IMR-90 (cell line): ENCODE results near the gene MAP3K5. TPM values are rescaled to one million over a fixed set of nuclear protein-coding genes. Genes with fewer than 3 reads are reported as not detected.
A peak's percentile ranks its signal among the peaks of the same experiment; 100 is the strongest.

Experiments
- ATAC-seq: fragments of 200-7000 bp; cut with Tn5 transposase; 2 replicates; pipeline ENCODE4 v1.9.1; 2020; ENCODE audit warnings: low read depth, mild to moderate bottlenecking, moderate library complexity
- BruUV-seq: library from RNA; stranded (reverse); fragments of 400-500 nt; replicated peaks from 2 replicates; lab custom pipeline; 2021; lab: Mats Ljungman, UMichigan
- CTCF ChIA-PET: fragments of 300-600 bp; formaldehyde crosslinking; extraction: SDS; loops from one replicate; lab custom pipeline; 2021; ENCODE audit warnings: antibody characterized with exemption; lab: Yijun Ruan, JAX
- POLR2A ChIA-PET: fragments of 300-600 bp; sonication (Branson Sonifier 250); formaldehyde crosslinking; loops from one replicate; lab custom pipeline; 2022; ENCODE audit warnings: antibody characterized with exemption; ENCODE audit not compliant: unreplicated experiment; lab: Charles Lee
- DNase-seq: peaks from one replicate; pipeline ENCODE4 v3.0.0; 2013
- H2AFZ ChIP-seq: replicated peaks from 2 replicates; pipeline ENCODE3; 2013; ENCODE audit warnings: low read length, mild to moderate bottlenecking; ENCODE audit not compliant: poor library complexity
- H2AK5ac ChIP-seq: 2 replicates; pipeline ENCODE4 v1.6.1; 2013; ENCODE audit warnings: low read depth, low read length, inconsistent platforms
- H2AK9ac ChIP-seq: replicated peaks from 2 replicates; pipeline ENCODE3; 2013; ENCODE audit warnings: mild to moderate bottlenecking, low read depth, low read length, moderate library complexity; ENCODE audit not compliant: poor library complexity
- H2BK120ac ChIP-seq: 2 replicates; pipeline ENCODE4 v1.6.1; 2013; ENCODE audit warnings: low read depth, low read length, inconsistent platforms
- H2BK15ac ChIP-seq: 3 replicates; pipeline ENCODE4 v1.6.1; 2013; ENCODE audit warnings: low read depth, low read length, inconsistent platforms
- H2BK20ac ChIP-seq: 2 replicates; pipeline ENCODE4 v1.6.1; 2013; ENCODE audit warnings: low read depth, mild to moderate bottlenecking, inconsistent platforms, low read length, moderate library complexity
- H2BK5ac ChIP-seq: 2 replicates; pipeline ENCODE4 v1.6.1; 2013; ENCODE audit warnings: mild to moderate bottlenecking, low read depth, low read length, inconsistent platforms; ENCODE audit not compliant: poor library complexity, severe bottlenecking
- H3K14ac ChIP-seq: replicated peaks from 2 replicates; pipeline ENCODE4 v1.6.1; 2013; ENCODE audit warnings: low read depth, low read length, inconsistent platforms
- H3K18ac ChIP-seq: 2 replicates; pipeline ENCODE4 v1.6.1; 2013; ENCODE audit warnings: low read depth, low read length, control low read depth
- H3K23ac ChIP-seq: 2 replicates; pipeline ENCODE4 v1.6.1; 2013; ENCODE audit warnings: low read depth, low read length, inconsistent platforms
- H3K27ac ChIP-seq: 2 replicates; pipeline ENCODE4 v1.5.1; 2013; ENCODE audit warnings: mild to moderate bottlenecking, control low read depth, low read length; ENCODE audit not compliant: insufficient read depth
- H3K27me3 ChIP-seq: 2 replicates; pipeline ENCODE4 v1.6.1; 2013; ENCODE audit warnings: low read length; ENCODE audit not compliant: control insufficient read depth, insufficient read depth
- H3K36me3 ChIP-seq: 2 replicates; pipeline ENCODE4 v1.6.1; 2013; ENCODE audit warnings: low read length, mixed read lengths; ENCODE audit not compliant: control insufficient read depth, insufficient read depth
- H3K4ac ChIP-seq: 2 replicates; pipeline ENCODE4 v1.6.1; 2013; ENCODE audit warnings: low read depth, low read length, inconsistent platforms
- H3K4me1 ChIP-seq: 2 replicates; pipeline ENCODE4 v1.6.1; 2013; ENCODE audit warnings: low read length, mixed read lengths; ENCODE audit not compliant: control insufficient read depth, insufficient read depth
- H3K4me2 ChIP-seq: 2 replicates; pipeline ENCODE4 v1.6.1; 2013; ENCODE audit warnings: low read depth, mild to moderate bottlenecking, control low read depth, low read length, moderate library complexity
- H3K4me3 ChIP-seq: 2 replicates; pipeline ENCODE4 v1.5.1; 2013; ENCODE audit warnings: low read depth, mild to moderate bottlenecking, control low read depth, low read length, moderate library complexity; ENCODE audit not compliant: insufficient read depth
- H3K56ac ChIP-seq: 2 replicates; pipeline ENCODE4 v1.6.1; 2013; ENCODE audit warnings: low read length, inconsistent platforms; ENCODE audit not compliant: insufficient read depth; ENCODE audit errors: extremely low read depth
- H3K79me1 ChIP-seq, 2 experiments: 2 replicates each; pipeline ENCODE4 v1.6.1; 2013; ENCODE audit warnings: low read length in 2 of 2, inconsistent platforms in 1 of 2, low read depth in 1 of 2
- H3K9ac ChIP-seq: 2 replicates; pipeline ENCODE4 v1.6.1; 2013; ENCODE audit warnings: low read depth, low read length, control low read depth
- H3K9me1 ChIP-seq: 2 replicates; pipeline ENCODE4 v1.6.1; 2013; ENCODE audit warnings: low read length, inconsistent platforms; ENCODE audit not compliant: insufficient read depth
- H3K9me3 ChIP-seq: 2 replicates; pipeline ENCODE4 v1.6.1; 2013; ENCODE audit warnings: low read length; ENCODE audit not compliant: control insufficient read depth, insufficient read depth
- H4K20me1 ChIP-seq: 2 replicates; pipeline ENCODE4 v1.6.1; 2013; ENCODE audit warnings: low read length, inconsistent platforms; ENCODE audit not compliant: insufficient read depth
- H4K5ac ChIP-seq: 2 replicates; pipeline ENCODE4 v1.6.1; 2013; ENCODE audit warnings: mild to moderate bottlenecking, low read depth, low read length, control low read depth
- H4K8ac ChIP-seq, 2 experiments: 2 replicates each; pipeline ENCODE4 v1.6.1; 2013; ENCODE audit warnings: low read depth in 2 of 2, low read length in 2 of 2, control low read depth in 1 of 2, inconsistent platforms in 1 of 2
- H4K91ac ChIP-seq: 2 replicates; pipeline ENCODE4 v1.6.1; 2013; ENCODE audit warnings: low read depth, low read length, inconsistent platforms; ENCODE audit not compliant: insufficient read depth
- BHLHE40 ChIP-seq: fragments of 150-350 bp; IDR thresholded peaks from 2 replicates; pipeline ENCODE4 v1.6.1; 2016; ENCODE audit warnings: mild to moderate bottlenecking, low read depth, low read length
- CEBPB ChIP-seq: IDR thresholded peaks from 2 replicates; pipeline ENCODE4 v1.6.1; 2012; ENCODE audit warnings: low read depth, low read length, improper control_type of control experiment
- CHD1 ChIP-seq: IDR thresholded peaks from 2 replicates; pipeline ENCODE4 v1.6.1; 2012; ENCODE audit warnings: low read depth, low read length, improper control_type of control experiment
- FOS ChIP-seq: fragments of 150-350 bp; IDR thresholded peaks from 2 replicates; pipeline ENCODE4 v1.6.1; 2016; ENCODE audit warnings: low read depth, low read length
- MAFK ChIP-seq: IDR thresholded peaks from 2 replicates; pipeline ENCODE4 v1.6.1; 2012; ENCODE audit warnings: low read depth, low read length, improper control_type of control experiment
- MAZ ChIP-seq: IDR thresholded peaks from 2 replicates; pipeline ENCODE4 v1.6.1; 2012; ENCODE audit warnings: low read depth, mild to moderate bottlenecking, low read length, improper control_type of control experiment, moderate library complexity, borderline replicate concordance
- MXI1 ChIP-seq: IDR thresholded peaks from 2 replicates; pipeline ENCODE4 v1.6.1; 2012; ENCODE audit warnings: low read depth, mild to moderate bottlenecking, low read length, moderate library complexity, borderline replicate concordance
- NFE2L2 ChIP-seq: fragments of 150-350 bp; IDR thresholded peaks from 2 replicates; pipeline ENCODE4 v1.6.1; 2016; ENCODE audit warnings: low read depth, mild to moderate bottlenecking, low read length
- RCOR1 ChIP-seq: IDR thresholded peaks from 2 replicates; pipeline ENCODE4 v1.6.1; 2012; ENCODE audit warnings: mild to moderate bottlenecking, low read length, improper control_type of control experiment; ENCODE audit not compliant: insufficient replicate concordance
- RFX5 ChIP-seq: IDR thresholded peaks from 2 replicates; pipeline ENCODE4 v1.8.0; 2012; ENCODE audit warnings: low read depth, mild to moderate bottlenecking, low read length, moderate library complexity
- SMC3 ChIP-seq: fragments of 150-350 bp; IDR thresholded peaks from 2 replicates; pipeline ENCODE4 v1.6.1; 2016; ENCODE audit warnings: low read depth, mild to moderate bottlenecking, antibody characterized with exemption, low read length, moderate library complexity
- WGBS, 2 experiments: methylation state at CpG; one replicate each; pipeline versions ENCODE4 v1.1.5 to v1.1.7; 2013; ENCODE audit warnings: missing lambda C conversion rate in 2 of 2; ENCODE audit not compliant: insufficient read length in 1 of 2; ENCODE audit errors: extremely low coverage in 2 of 2; 5-methylcytosine and 5-hydroxymethylcytosine counted together
- dilution Hi-C: fragments of 300-500 bp; cut with HindIII; formaldehyde crosslinking; loops from one replicate; pipeline ENCODE4 v1.14.3; 2018; ENCODE audit warnings: low sequenced_read_pairs; ENCODE audit not compliant: unreplicated experiment
- in situ Hi-C: fragments of 300-500 bp; cut with MboI; formaldehyde crosslinking; loops from 3 replicates; pipeline ENCODE4 v1.14.3; 2019; ENCODE audit warnings: low sequenced_read_pairs, inconsistent platforms, mixed read lengths
- intact Hi-C: fragments of 100-400 bp; cut with micrococcal nuclease; formaldehyde crosslinking; loops from 2 replicates; pipeline ENCODE4 v1.10.0; 2022
- polyA plus RNA-seq, 3 experiments: library from polyadenylated mRNA; depleted of rRNA; stranded (reverse); fragments of >200 nt; gene quantifications; 2 replicates each; pipeline ENCODE4 v1.2.3, GENCODE V29; 2012; ENCODE audit warnings: low replicate concordance in 1 of 3
- total RNA-seq: library from RNA; depleted of rRNA; stranded (reverse); fragments of >200 nt; gene quantifications from 2 replicates; pipeline ENCODE4 v1.2.3, GENCODE V29; 2012
- TF ChIP-seq, protein P1 (sequence below): fragments of 150-350 bp; IDR thresholded peaks from 2 replicates; pipeline ENCODE4 v1.6.1; 2017; ENCODE audit warnings: mild to moderate bottlenecking, antibody characterized with exemption, low read length, low read depth
- TF ChIP-seq, protein P2 (sequence below): fragments of 150-350 bp; IDR thresholded peaks from 2 replicates; pipeline ENCODE4 v1.6.1; 2016; ENCODE audit warnings: low read depth, mild to moderate bottlenecking, low read length, moderate library complexity, borderline replicate concordance

Gene MAP3K5
- total and polyA plus RNA-seq, 2 of the 4 experiments (the other 2 are of a cell fraction), result 5.4 to 17.6 TPM

DNA sequence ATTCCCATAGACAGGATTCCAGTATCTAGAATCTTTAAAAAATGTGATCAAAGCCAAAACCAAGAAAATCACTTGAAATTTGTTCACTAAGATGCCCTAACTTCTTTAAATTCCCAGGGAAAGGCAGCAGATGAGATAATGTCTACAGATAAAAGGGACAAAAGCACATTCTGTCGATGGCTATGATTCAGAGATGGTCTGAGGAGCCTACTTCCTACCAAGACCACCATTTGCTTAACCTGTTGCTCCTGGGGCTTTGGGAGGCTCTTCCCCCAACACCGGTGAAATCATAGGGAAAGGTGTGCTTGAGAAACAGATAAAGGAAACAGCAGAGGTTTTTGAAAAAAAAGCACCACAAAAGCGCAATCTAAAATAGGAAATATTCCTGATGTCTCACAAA, 123.7 kb downstream of the MAP3K5 start:
- H3K23ac ChIP-seq, result no peak overlapping the region
- H2AK9ac ChIP-seq, result no peak overlapping the region
- no peak overlapping the region for H2BK20ac ChIP-seq
- no peak overlapping the region for H2BK15ac ChIP-seq
- H3K27me3 ChIP-seq, result no peaks in the 10 kb centered on the region
- no peak for DNase-seq
- H3K4ac ChIP-seq, result no peak overlapping the region
- TF ChIP-seq SMC3, result no peak
- TF ChIP-seq NFE2L2, result no peak
- no peak for TF ChIP-seq RCOR1
- TF ChIP-seq, protein P1, sequence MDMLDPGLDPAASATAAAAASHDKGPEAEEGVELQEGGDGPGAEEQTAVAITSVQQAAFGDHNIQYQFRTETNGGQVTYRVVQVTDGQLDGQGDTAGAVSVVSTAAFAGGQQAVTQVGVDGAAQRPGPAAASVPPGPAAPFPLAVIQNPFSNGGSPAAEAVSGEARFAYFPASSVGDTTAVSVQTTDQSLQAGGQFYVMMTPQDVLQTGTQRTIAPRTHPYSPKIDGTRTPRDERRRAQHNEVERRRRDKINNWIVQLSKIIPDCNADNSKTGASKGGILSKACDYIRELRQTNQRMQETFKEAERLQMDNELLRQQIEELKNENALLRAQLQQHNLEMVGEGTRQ, result no peak
- TF ChIP-seq BHLHE40, result no peak
- TF ChIP-seq RFX5, result no peak
- TF ChIP-seq CEBPB, result no peak
- no peak for TF ChIP-seq CHD1
- TF ChIP-seq MAZ, result no peak
- TF ChIP-seq MAFK, result no peak
- TF ChIP-seq, protein P2, sequence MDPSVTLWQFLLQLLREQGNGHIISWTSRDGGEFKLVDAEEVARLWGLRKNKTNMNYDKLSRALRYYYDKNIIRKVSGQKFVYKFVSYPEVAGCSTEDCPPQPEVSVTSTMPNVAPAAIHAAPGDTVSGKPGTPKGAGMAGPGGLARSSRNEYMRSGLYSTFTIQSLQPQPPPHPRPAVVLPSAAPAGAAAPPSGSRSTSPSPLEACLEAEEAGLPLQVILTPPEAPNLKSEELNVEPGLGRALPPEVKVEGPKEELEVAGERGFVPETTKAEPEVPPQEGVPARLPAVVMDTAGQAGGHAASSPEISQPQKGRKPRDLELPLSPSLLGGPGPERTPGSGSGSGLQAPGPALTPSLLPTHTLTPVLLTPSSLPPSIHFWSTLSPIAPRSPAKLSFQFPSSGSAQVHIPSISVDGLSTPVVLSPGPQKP, result no peak
- TF ChIP-seq FOS, result no peak
- TF ChIP-seq MXI1, result no peak
- no peak overlapping the region for H3K4me2 ChIP-seq
- H3K79me1 ChIP-seq, result peaks cover 0 to 4% of the 10 kb centered on the region in 2 experiments; a peak in 1 of 4 replicates
- no CpG with 5 or more reads among the region's 3 CpGs for WGBS, 2 experiments
- H4K8ac ChIP-seq, result no peak overlapping the region
- no peak overlapping the region for H3K4me3 ChIP-seq
- no peaks in the 10 kb centered on the region for H3K4me1 ChIP-seq
- BruUV-seq, result no TSS peak
- H3K27ac ChIP-seq, result no peak overlapping the region
- H3K9ac ChIP-seq, result no peak overlapping the region
- POLR2A ChIA-PET, result no interaction called here
- no peaks in the 10 kb centered on the region for H3K9me3 ChIP-seq
- intact Hi-C loops (loop anchor here (5.0 kb wide), 1 partner anchor 124 kb away; the partner anchor contains the start of gene MAP3K5), dilution Hi-C loops (no loop called here), in situ Hi-C loops (no loop called here)
- H3K9me1 ChIP-seq, result no peaks in the 10 kb centered on the region
- H4K20me1 ChIP-seq, result no peaks in the 10 kb centered on the region
- H3K18ac ChIP-seq, result no peak overlapping the region
- 0 out of 2 replicates have a peak, but pooled peaks cover 2% of the 10 kb centered on the region for H3K36me3 ChIP-seq
- H2BK120ac ChIP-seq, result no peak overlapping the region
- H2AFZ ChIP-seq, result no peak overlapping the region
- H4K91ac ChIP-seq, result no peak overlapping the region
- no peak for ATAC-seq
- no peak overlapping the region for H3K56ac ChIP-seq
- no peak overlapping the region for H3K14ac ChIP-seq
- H4K5ac ChIP-seq, result no peak overlapping the region
- 0 out of 2 replicates have a peak overlapping the region, but pooled peaks have one; percentile 20 for H2AK5ac ChIP-seq
- H2BK5ac ChIP-seq, result no peak overlapping the region
- CTCF ChIA-PET, result interaction anchor here (0.8 to 2.0 kb wide), 4 partner anchors 53 to 124 kb away, joined by 3 to 6 read pairs (median 4); partner anchors contain the start of gene MAP3K5
